SK-N-SH treated with all-trans-retinoic acid at 6 μM for 48 hours (cell line): ENCODE results near the gene LRBA.

ENCODE experiments used
- ARNTL ChIP-seq: fragments of 450-650 bp; formaldehyde crosslinking; IDR thresholded peaks from 2 replicates; pipeline ENCODE4 v1.5.0; 2020; ENCODE audit warnings: low read depth, mild to moderate bottlenecking, moderate library complexity, borderline replicate concordance
- ESRRG ChIP-seq: fragments of 250-450 bp; sonication (Bioruptor Pico); IDR thresholded peaks from 2 replicates; pipeline ENCODE4 v1.6.1; 2021; ENCODE audit warnings: mild to moderate bottlenecking
- GLIS3 ChIP-seq: fragments of 250-450 bp; sonication (Bioruptor Pico); IDR thresholded peaks from 2 replicates; pipeline ENCODE4 v1.5.0; 2020; ENCODE audit warnings: mild to moderate bottlenecking, moderate library complexity
- ISL1 ChIP-seq: fragments of 250-450 bp; sonication (Bioruptor Pico); IDR thresholded peaks from 2 replicates; pipeline ENCODE4 v2.1.2; 2022; ENCODE audit warnings: mild to moderate bottlenecking, moderate library complexity
- RARB ChIP-seq: fragments of 250-450 bp; sonication (Bioruptor Pico); IDR thresholded peaks from 2 replicates; pipeline ENCODE4 v1.8.0; 2021; ENCODE audit warnings: mild to moderate bottlenecking, moderate library complexity
- TCF4 ChIP-seq: fragments of 250-450 bp; sonication (Bioruptor Pico); IDR thresholded peaks from 2 replicates; pipeline ENCODE4 v1.8.0; 2021; ENCODE audit warnings: mild to moderate bottlenecking, moderate library complexity, borderline replicate concordance
- TOX ChIP-seq: fragments of 250-450 bp; sonication (Bioruptor Pico); IDR thresholded peaks from 2 replicates; pipeline ENCODE4 v1.8.0; 2021; ENCODE audit warnings: mild to moderate bottlenecking, moderate library complexity, borderline replicate concordance
- ZC3H10 ChIP-seq: fragments of 250-450 bp; sonication (Bioruptor Pico); IDR thresholded peaks from 2 replicates; pipeline ENCODE4 v1.5.1; 2021; ENCODE audit warnings: mild to moderate bottlenecking, moderate library complexity
- ZFP3 ChIP-seq: fragments of 250-450 bp; sonication (Bioruptor Pico); IDR thresholded peaks from 2 replicates; pipeline ENCODE4 v1.5.0; 2020; ENCODE audit warnings: mild to moderate bottlenecking, moderate library complexity
- ZFP30 ChIP-seq: fragments of 450-650 bp; formaldehyde crosslinking; IDR thresholded peaks from 2 replicates; pipeline ENCODE4 v1.5.0; 2022; ENCODE audit warnings: mild to moderate bottlenecking, moderate library complexity
- ZNF8 ChIP-seq: fragments of 450-650 bp; formaldehyde crosslinking; IDR thresholded peaks from 2 replicates; pipeline ENCODE4 v1.5.0; 2020; ENCODE audit warnings: mild to moderate bottlenecking, moderate library complexity
- TF ChIP-seq, protein P1 (sequence below): fragments of 250-450 bp; sonication (Bioruptor Pico); IDR thresholded peaks from 2 replicates; pipeline ENCODE4 v1.8.0; 2020; ENCODE audit warnings: mild to moderate bottlenecking, moderate library complexity, borderline replicate concordance
- TF ChIP-seq, protein P2 (sequence below): fragments of 250-450 bp; sonication (Bioruptor Pico); IDR thresholded peaks from 2 replicates; pipeline ENCODE4 v1.8.0; 2021; ENCODE audit warnings: low read depth, mild to moderate bottlenecking, moderate library complexity, borderline replicate concordance
- TF ChIP-seq, protein P3 (sequence below): fragments of 250-450 bp; sonication (Bioruptor Pico); IDR thresholded peaks from 2 replicates; pipeline ENCODE4 v1.5.1; 2021; ENCODE audit warnings: mild to moderate bottlenecking, moderate library complexity

DNA sequence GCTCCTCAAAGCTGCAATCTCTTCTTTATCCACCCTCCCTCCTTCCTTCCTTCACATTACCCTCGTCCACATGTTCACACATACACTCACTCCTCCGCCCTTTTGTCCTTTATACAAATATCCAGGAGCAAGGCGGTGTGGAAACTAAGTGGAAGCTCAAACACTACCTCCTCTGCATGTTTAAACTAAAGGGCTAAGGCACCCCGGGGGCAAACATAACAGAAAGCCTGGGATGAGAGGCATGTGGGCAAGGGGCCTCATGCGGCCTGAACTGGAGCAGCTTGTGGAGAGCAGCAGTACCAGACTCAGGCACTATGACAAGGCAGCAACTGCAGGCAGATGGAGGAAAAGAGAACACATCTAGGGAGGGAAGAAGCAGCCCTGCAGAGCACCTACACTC, 423.7 kb downstream of the LRBA start:
- TF ChIP-seq, protein P1, sequence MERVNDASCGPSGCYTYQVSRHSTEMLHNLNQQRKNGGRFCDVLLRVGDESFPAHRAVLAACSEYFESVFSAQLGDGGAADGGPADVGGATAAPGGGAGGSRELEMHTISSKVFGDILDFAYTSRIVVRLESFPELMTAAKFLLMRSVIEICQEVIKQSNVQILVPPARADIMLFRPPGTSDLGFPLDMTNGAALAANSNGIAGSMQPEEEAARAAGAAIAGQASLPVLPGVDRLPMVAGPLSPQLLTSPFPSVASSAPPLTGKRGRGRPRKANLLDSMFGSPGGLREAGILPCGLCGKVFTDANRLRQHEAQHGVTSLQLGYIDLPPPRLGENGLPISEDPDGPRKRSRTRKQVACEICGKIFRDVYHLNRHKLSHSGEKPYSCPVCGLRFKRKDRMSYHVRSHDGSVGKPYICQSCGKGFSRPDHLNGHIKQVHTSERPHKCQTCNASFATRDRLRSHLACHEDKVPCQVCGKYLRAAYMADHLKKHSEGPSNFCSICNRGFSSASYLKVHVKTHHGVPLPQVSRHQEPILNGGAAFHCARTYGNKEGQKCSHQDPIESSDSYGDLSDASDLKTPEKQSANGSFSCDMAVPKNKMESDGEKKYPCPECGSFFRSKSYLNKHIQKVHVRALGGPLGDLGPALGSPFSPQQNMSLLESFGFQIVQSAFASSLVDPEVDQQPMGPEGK = no peak
- TF ChIP-seq TCF4 (CRISPR knock-in tag) = no peak
- no peak for TF ChIP-seq RARB (CRISPR knock-in tag)
- no peak for TF ChIP-seq ESRRG
- TF ChIP-seq, protein P2, sequence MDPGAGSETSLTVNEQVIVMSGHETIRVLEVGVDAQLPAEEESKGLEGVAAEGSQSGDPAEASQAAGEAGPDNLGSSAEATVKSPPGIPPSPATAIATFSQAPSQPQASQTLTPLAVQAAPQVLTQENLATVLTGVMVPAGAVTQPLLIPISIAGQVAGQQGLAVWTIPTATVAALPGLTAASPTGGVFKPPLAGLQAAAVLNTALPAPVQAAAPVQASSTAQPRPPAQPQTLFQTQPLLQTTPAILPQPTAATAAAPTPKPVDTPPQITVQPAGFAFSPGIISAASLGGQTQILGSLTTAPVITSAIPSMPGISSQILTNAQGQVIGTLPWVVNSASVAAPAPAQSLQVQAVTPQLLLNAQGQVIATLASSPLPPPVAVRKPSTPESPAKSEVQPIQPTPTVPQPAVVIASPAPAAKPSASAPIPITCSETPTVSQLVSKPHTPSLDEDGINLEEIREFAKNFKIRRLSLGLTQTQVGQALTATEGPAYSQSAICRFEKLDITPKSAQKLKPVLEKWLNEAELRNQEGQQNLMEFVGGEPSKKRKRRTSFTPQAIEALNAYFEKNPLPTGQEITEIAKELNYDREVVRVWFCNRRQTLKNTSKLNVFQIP (CRISPR knock-in tag) = no peak
- no peak for TF ChIP-seq ZNF8 (CRISPR knock-in tag)
- TF ChIP-seq ARNTL = no peak
- TF ChIP-seq TOX (CRISPR knock-in tag) = no peak
- TF ChIP-seq, protein P3, sequence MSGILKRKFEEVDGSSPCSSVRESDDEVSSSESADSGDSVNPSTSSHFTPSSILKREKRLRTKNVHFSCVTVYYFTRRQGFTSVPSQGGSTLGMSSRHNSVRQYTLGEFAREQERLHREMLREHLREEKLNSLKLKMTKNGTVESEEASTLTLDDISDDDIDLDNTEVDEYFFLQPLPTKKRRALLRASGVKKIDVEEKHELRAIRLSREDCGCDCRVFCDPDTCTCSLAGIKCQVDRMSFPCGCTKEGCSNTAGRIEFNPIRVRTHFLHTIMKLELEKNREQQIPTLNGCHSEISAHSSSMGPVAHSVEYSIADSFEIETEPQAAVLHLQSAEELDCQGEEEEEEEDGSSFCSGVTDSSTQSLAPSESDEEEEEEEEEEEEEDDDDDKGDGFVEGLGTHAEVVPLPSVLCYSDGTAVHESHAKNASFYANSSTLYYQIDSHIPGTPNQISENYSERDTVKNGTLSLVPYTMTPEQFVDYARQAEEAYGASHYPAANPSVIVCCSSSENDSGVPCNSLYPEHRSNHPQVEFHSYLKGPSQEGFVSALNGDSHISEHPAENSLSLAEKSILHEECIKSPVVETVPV = no peak
- TF ChIP-seq ZFP30 (CRISPR knock-in tag) = no peak
- TF ChIP-seq GLIS3 (CRISPR knock-in tag) = no peak
- TF ChIP-seq ISL1 = no peak
- TF ChIP-seq ZFP3 (CRISPR knock-in tag) = no peak
- TF ChIP-seq ZC3H10 (CRISPR knock-in tag) = no peak
